ENCODE results near the gene PDPK1.

DNA sequence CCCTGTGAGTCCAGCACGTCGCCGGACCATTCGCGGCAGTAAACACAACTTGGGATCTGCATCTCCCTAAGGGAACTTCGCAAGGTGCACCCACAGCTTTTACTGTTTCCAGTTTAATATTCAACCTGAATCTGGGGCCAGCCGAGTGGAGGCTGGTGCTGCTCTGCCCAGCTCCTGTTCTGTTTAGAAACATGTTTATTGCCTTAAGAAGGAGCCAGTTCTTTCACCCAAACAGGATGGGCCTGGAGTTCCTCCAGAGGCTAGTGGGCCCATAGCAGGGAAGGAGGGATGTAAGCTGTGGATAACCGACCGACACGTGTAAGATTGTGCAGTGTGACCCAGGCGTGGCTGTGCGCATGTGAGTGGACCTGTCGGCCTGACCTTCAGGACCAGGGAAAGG lies 45.5 kb upstream of the PDPK1 start:
- TF ChIP-seq, protein P1, sequence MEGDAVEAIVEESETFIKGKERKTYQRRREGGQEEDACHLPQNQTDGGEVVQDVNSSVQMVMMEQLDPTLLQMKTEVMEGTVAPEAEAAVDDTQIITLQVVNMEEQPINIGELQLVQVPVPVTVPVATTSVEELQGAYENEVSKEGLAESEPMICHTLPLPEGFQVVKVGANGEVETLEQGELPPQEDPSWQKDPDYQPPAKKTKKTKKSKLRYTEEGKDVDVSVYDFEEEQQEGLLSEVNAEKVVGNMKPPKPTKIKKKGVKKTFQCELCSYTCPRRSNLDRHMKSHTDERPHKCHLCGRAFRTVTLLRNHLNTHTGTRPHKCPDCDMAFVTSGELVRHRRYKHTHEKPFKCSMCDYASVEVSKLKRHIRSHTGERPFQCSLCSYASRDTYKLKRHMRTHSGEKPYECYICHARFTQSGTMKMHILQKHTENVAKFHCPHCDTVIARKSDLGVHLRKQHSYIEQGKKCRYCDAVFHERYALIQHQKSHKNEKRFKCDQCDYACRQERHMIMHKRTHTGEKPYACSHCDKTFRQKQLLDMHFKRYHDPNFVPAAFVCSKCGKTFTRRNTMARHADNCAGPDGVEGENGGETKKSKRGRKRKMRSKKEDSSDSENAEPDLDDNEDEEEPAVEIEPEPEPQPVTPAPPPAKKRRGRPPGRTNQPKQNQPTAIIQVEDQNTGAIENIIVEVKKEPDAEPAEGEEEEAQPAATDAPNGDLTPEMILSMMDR (IDR thresholded peaks at IDR 0.05) = no peak
- no peak for TF ChIP-seq POLR2A (IDR thresholded peaks at IDR 0.05)

Measured in gastroesophageal sphincter (tissue), 3 donors.